Measurements from ENCODE around the gene FAM222B.
A peak's percentile ranks its signal among the peaks of the same experiment; 100 is the strongest.
"Not testable (repeated sequence)": the region's sequence is repeated elsewhere in the genome, so short reads cannot be mapped to it uniquely, and the experiment has no call there.

The FAM222B gene

GRCh38 chr17:28843816-28844148 is 1.2 kb upstream of the FAM222B start:
- no peak for DNase-seq (ENCODE audit: low read depth in 2 of 2)

- no peak for DNase-seq (ENCODE audit: low read depth in 2 of 2)
Observed at GRCh38 chr17:28841901-28842281, 699 bp downstream of the FAM222B start.

- DNase-seq (ENCODE audit: low read depth in 2 of 2) = no peak
Observed at GRCh38 chr17:28839221-28839620, 3.4 kb downstream of the FAM222B start.

GRCh38 chr17:28836541-28836940 is 6.0 kb downstream of the FAM222B start:
- DNase-seq (ENCODE audit: low read depth in 2 of 2) = not testable (repeated sequence)

- no peak for DNase-seq (ENCODE audit: low read depth in 2 of 2)
Observed at GRCh38 chr17:28834420-28834819, 8.2 kb downstream of the FAM222B start.

GRCh38 chr17:28828294-28829040 is 14.1 kb downstream of the FAM222B start:
- DNase-seq (ENCODE audit: low read depth in 2 of 2) = no peak

GRCh38 chr17:28827672-28828071 is 14.9 kb downstream of the FAM222B start:
- no peak for DNase-seq (ENCODE audit: low read depth in 2 of 2)

GRCh38 chr17:28819582-28819981 is 23.0 kb downstream of the FAM222B start:
- no peak for DNase-seq (ENCODE audit: low read depth in 2 of 2)

- DNase-seq (ENCODE audit: low read depth in 2 of 2) = no peak
Observed at GRCh38 chr17:28818819-28819221, 23.8 kb downstream of the FAM222B start.

- DNase-seq (ENCODE audit: low read depth in 2 of 2) = no peak
Observed at GRCh38 chr17:28816540-28816939, 26.1 kb downstream of the FAM222B start.

GRCh38 chr17:28812748-28813377 is 29.7 kb downstream of the FAM222B start:
- DNase-seq (ENCODE audit: low read depth in 2 of 2) = no peak

- peak; percentile 88 to 96 for DNase-seq (ENCODE audit: low read depth in 2 of 2)
Observed at GRCh38 chr17:28812091-28812747, 30.4 kb downstream of the FAM222B start.

- DNase-seq (ENCODE audit: low read depth in 2 of 2) = no peak
Observed at GRCh38 chr17:28811651-28812090, 30.9 kb downstream of the FAM222B start.

GRCh38 chr17:28810437-28810836 is 32.2 kb downstream of the FAM222B start:
- DNase-seq (ENCODE audit: low read depth in 2 of 2) = no peak

GRCh38 chr17:28807925-28808634 is 34.5 kb downstream of the FAM222B start:
- no peak for DNase-seq (ENCODE audit: low read depth in 2 of 2)

- no peak for DNase-seq (ENCODE audit: low read depth in 2 of 2)
Observed at GRCh38 chr17:28796062-28796461, 46.5 kb downstream of the FAM222B start.

- not testable (repeated sequence) for DNase-seq (ENCODE audit: low read depth in 2 of 2)
Observed at GRCh38 chr17:28794846-28795441, 47.6 kb downstream of the FAM222B start.

- DNase-seq (ENCODE audit: low read depth in 2 of 2) = no peak
Observed at GRCh38 chr17:28792877-28793661, 49.5 kb downstream of the FAM222B start.

GRCh38 chr17:28788100-28788499 is 54.5 kb downstream of the FAM222B start:
- no peak for DNase-seq (ENCODE audit: low read depth in 2 of 2)

GRCh38 chr17:28783161-28783560 is 59.4 kb downstream of the FAM222B start:
- DNase-seq (ENCODE audit: low read depth in 2 of 2) = no peak

- DNase-seq (ENCODE audit: low read depth in 2 of 2) = not testable (repeated sequence)
Observed at GRCh38 chr17:28779601-28780000, 63.0 kb downstream of the FAM222B start.
